GM12873 (cell line): Measurements from ENCODE around the gene TCF4.

Experiments used
- TF ChIP-seq, protein P1 (sequence below): IDR thresholded peaks from 2 replicates; pipeline ENCODE4 v1.5.1; 2012; ENCODE audit warnings: low read depth, mild to moderate bottlenecking, moderate library complexity, low read length, control low read depth; ENCODE audit not compliant: insufficient read depth; ENCODE audit errors: missing control alignments

Gene TCF4

DNA sequence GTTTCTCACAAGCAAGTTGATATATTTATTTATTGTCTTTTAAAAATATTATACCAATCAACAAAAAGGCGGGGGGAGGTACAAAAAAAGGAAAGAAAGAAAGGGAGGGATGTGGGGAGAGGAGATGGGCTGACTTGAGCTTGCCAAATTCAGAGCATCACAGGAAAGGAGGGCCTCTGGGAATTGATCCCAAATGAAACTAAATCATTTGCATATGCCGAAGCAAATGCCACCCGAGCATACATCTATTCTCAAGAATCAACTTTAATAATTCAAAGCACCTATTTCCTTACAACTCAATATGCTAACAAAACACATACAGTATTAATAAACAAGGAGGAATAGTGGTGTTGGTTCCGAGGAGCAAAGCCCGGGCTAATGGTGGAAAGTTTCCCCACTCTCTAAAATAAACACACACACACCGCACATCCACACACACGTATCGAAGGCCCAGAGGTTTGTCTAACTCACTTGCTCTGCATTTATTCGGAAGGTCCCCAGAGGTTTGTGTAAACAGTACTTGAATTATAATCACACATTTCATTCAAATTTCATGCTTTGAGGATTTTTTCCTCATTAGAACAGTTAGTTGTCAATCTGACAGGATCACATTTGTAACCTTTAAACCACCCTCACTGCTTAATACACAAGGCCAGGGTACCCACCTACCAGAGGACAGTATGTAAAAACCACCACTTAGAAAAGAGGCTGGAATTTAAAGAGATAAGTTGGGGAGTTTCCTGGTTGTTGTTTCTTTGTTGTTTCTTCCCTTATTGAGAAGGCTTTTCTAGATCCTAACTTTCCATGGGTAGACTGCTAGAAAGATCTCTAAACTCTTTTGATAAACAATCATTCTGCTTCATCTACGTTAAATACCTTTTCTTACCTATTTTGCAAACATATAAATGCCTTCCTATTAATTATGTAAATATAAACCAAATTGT lies 264.7 kb downstream of the TCF4 start:
- TF ChIP-seq, protein P1, sequence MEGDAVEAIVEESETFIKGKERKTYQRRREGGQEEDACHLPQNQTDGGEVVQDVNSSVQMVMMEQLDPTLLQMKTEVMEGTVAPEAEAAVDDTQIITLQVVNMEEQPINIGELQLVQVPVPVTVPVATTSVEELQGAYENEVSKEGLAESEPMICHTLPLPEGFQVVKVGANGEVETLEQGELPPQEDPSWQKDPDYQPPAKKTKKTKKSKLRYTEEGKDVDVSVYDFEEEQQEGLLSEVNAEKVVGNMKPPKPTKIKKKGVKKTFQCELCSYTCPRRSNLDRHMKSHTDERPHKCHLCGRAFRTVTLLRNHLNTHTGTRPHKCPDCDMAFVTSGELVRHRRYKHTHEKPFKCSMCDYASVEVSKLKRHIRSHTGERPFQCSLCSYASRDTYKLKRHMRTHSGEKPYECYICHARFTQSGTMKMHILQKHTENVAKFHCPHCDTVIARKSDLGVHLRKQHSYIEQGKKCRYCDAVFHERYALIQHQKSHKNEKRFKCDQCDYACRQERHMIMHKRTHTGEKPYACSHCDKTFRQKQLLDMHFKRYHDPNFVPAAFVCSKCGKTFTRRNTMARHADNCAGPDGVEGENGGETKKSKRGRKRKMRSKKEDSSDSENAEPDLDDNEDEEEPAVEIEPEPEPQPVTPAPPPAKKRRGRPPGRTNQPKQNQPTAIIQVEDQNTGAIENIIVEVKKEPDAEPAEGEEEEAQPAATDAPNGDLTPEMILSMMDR = no peak

DNA sequence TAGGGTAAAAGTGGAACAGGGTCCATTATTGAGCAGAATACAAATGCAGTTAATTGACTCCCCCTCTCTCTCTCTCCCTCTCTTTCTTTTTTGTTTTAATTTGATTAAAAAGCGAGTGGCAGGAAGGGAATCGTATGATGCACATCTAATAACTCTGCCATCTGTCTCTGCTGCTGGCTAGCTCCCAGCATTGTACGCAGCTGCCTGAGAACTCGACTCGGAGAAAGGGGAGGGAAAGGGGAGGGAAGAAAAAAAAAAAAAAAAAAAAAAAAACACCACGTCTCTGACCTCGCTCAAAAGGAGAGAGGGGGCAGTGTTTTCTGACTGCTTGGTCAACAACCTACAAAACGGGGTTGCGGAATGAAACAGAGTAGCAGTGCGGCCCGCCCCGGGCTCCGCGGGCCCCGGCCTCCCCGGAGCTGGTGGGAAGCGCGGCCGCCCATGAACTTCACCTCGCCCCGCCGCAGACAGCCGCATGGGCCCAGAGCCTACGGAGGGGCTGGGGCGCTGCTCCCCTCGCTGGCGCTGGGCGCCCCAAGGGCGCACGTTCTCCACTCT lies 265.7 kb downstream of the TCF4 start:
- TF ChIP-seq, protein P1 = peak; percentile 32

DNA sequence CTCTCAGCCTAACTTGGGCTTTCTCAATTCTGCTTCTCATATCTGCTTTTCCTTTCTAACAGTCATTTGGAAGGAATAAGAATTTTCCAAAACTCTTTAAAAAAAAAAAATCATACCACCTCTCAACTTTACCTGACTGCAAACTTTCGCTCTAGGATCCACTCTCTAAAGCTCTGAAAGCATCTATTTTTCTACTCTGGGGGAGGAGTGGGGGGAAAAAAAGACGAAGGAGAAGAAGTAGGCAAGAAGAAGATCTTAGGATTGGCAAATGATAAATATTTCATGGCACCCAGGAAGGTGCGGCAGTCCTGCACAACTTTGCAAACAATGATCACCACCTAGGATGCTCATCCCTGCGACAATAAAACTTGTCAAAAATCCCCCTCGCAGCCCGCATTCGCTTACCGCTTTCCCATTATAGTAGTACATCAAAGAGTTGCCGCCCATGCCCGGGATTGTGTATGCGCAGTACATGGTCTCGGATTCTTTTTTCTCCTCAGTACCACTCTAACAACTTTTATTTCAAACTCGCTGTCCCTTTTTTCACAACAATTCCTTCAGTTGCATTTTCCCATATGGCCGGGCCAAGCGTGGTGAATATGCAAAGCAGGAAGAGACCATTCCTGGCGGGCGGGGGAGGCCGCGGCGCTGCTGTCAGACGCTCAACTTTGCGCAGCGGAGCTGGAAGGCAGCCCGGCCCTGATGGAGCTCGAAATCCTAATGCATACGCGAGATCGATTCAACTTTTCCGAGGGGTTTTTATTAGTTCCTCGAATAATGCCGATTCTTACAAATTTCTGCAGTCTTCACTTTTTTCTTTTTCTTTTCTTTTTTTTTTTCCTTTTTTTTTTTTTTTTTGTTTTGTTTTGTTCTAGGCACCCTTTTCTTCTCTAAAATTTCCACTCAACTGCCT lies 266.5 kb downstream of the TCF4 start:
- TF ChIP-seq, protein P1 = no peak

DNA sequence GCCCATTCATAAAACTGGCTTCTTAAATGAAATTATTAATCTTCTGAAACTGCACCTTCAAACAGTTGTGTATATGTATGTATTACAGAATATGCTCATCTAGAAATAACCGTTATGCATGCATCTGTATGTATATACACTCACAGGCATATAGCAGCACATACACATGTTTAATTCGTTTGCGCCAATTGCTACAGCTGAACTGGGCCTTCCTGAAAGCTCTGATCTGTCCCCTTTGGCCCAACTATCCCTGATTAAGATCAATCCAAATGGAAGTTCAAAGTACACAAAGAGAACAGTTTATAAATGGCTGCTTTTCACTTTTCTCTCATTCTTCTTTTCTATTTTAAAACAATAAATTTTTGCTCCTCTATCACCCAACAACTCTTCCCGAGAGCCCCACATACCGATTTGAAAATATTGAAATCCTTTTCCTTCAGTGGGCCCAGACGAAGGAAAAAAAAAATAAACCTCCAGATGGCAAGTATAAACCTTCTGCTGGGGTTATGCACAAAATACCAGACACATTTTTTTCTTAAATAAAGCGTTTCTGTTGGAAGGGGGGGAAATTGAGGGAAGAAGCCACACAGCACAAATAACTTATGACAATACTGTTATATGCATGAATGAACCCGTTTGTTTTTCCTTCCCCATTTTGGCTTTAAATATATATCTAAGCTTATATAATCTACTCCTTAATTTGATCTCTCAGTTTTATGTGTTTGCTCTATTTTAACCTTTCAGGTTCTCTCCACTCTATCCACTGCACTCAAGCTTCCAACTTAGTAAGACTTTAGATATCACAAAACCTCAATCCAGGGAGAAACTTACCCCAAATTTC lies 267.3 kb downstream of the TCF4 start:
- TF ChIP-seq, protein P1 = no peak

DNA sequence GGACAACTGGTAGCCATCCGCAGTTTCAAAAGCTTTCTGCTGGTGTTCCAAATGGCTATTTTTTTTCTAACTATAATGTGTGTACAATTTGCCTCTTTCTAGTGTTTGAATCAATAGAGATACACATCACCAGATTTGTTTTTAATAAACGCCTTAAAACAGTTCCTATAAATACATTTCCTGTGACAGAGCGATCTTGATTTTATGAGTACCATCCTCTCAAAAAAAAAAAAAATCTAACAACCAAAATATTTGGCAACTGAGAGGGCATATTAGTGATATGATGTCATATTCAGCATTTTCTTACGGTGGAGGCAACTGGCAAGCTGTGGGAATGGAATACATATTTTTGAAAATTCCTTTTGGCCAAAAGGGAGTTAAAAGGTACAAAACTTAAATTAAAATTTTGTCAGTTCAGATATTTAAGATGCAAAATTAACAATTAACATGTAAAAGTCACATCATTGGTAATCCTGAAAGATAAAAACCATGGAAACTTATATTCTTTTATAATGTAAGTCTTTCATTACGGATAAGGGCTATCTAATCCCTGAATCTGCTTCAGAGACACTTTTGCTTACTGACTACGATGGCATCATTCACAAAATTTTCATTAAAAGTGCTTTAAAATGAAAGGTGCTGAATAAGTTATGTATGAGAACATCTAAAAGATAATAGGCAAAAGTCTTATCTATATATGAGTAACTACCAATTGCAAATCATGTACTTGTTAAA lies 268.4 kb downstream of the TCF4 start:
- TF ChIP-seq, protein P1 = no peak

DNA sequence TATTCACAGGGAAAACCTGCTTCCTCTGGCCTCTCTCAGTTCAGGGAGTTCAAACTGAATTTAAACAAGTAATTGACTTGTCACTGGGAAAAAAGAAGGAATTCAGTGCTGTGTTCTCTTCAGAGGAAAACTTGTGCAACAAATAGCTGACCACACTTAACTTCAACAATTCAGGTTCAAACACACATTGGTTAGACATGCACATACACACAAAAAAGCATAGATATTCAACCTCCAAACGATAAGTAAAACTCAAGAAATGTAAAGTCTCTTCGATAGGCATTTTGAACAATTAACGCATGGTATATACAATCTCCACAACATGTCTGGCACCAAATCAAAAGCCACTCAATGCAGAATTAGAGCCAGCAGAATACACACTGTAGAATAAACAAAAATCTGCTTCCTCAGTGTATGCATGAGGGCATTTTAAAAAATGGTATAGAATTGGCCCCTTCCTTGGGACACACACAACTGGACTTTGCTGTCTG lies 269.0 kb downstream of the TCF4 start:
- TF ChIP-seq, protein P1 = no peak
